Activated naive CD4-positive, alpha-beta T cell treated with anti-CD3 and anti-CD28 coated beads, Interleukin-2, amount 50 U/mL, for 72 hours (primary cell): ENCODE measurements around the gene STK17B. TPM values are rescaled to one million over a fixed set of nuclear protein-coding genes. Genes with fewer than 3 reads are reported as not detected.

ENCODE experiments used
- ATAC-seq, 2 donors: fragments of 150-1000 bp; cut with Tn5 transposase; 2 replicates each; pipeline ENCODE4 v1.10.0; 2021; ENCODE audit warnings: mild to moderate bottlenecking in 2 of 2, moderate library complexity in 2 of 2
- DNase-seq, 2 donors: peaks; one replicate each; pipeline ENCODE4 v3.0.0; 2021 to 2022; ENCODE audit warnings: low spot score in 2 of 2
- H3K27ac Mint-ChIP-seq, 2 donors: one replicate each; pipeline ENCODE4 v1.8.0; 2022; ENCODE audit warnings: mild to moderate bottlenecking in 2 of 2, mixed read lengths in 2 of 2
- H3K36me3 Mint-ChIP-seq, 2 donors: one replicate each; pipeline ENCODE4 v1.8.0; 2022; ENCODE audit warnings: mixed read lengths in 2 of 2
- H3K9me3 Mint-ChIP-seq, 2 donors: one replicate each; pipeline ENCODE4 v1.8.0; 2022; ENCODE audit warnings: mixed read lengths in 2 of 2
- total RNA-seq, 2 donors: library from RNA; stranded (reverse); gene quantifications; one replicate each; pipeline ENCODE4 v1.2.3, GENCODE V29; 2022

Gene STK17B
- total RNA-seq = 100 to 1,000 TPM; 164 to 240 TPM

DNA sequence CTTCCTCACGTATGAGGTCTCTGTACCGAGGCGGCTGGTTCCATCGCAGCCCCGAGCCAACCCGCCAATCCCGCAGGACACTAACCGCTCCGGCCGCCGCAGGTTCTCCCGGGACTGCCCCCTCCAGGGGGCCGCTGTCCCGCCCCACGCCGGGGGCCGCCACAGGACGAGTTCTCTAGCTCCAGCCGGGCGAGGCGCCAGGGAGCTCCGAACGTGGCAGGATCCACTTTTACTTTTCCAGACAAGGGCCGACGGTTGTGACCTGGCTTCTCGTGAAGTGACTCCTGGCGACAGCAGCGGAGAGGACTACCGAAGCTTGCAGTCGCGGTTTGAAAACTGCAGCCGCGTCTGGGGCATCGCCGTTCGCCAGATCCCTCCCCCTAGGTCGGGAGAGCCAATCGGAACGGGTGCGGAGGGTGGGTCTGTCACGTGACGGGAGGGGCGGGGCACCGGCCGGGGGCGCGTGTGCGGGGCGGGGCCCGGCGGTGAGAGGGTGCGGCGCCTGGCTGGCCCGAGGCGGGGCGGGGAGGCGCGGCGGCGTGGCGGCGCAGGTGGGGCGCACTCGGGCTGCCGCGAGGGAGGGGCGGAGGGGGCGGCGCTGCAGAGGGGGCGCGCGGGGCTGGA is at the start of gene STK17B:
TSS of gene STK17B (minus strand) at position 331 of the 624 bp plus-strand sequence. CDS start 8,195 bp downstream, outside the sequence.
- Mint-ChIP-seq H3K9me3 (no peaks in the 10 kb centered on the region), H3K36me3 (peaks cover 28 to 43% of the 10 kb centered on the region in 2 donors), H3K27ac (peak within 1 kb of the TSS; percentile 98)
- DNase-seq (peak; percentile 93 to 95), ATAC-seq (peak; percentile 67 to 79)

GRCh38 chr2:196220671-196221070 is 49.3 kb upstream of the STK17B start:
- no peak for DNase-seq
- Mint-ChIP-seq H3K36me3 (peaks cover 5 to 16% of the 10 kb centered on the region in 2 donors), H3K9me3 (peaks cover 3 to 12% of the 10 kb centered on the region in 2 donors), H3K27ac (peak overlapping the region; percentile 1 to 71)
- ATAC-seq = peak; percentile 55 to 72

DNA sequence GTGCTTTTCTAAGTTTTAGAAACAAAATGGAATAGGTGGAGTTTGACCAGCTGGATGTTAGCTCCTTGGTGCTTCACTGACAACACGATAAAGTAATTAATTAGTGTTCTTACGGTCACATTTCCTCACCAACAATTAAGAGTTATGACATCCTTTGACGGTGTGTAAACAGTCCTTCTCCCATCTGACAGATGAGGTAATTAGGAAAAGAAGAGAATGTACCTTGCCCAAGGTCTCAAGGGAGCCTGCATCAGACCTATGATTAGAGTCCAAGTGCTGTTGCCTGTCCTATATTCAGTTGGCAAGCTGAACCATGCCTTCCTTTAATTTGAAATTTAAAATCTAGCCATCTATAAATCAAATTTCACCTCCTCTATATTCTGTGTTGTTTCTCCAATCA is 48.3 kb upstream of the STK17B start:
- H3K9me3 Mint-ChIP-seq = peaks cover 3 to 12% of the 10 kb centered on the region in 2 donors
- DNase-seq = no peak
- peak overlapping the region in 1 of 2 donors; percentile 71 for H3K27ac Mint-ChIP-seq
- ATAC-seq = no peak
- H3K36me3 Mint-ChIP-seq = peaks cover 4 to 13% of the 10 kb centered on the region in 2 donors

DNA sequence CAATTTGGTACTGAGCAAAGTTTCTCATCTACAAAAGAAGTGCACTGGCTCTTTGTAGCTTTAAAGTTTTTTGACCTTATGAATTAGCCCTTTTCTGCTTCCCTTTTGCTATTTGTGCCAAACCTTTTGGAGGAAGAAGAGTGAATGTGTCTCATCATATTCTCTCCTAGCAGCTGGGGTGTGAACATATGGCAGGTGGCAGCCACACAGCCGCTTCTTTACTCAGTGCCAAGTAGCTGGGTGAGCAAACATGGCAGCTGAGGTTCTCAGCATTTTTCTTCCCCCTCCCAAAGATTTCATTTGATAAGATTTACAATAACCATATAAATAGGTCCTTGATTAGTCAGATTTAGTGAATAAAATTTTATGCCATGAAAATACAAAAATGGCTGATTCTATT is 46.7 kb upstream of the STK17B start:
- no peaks in the 10 kb centered on the region for H3K36me3 Mint-ChIP-seq
- H3K9me3 Mint-ChIP-seq = peaks cover 0 to 3% of the 10 kb centered on the region in 2 donors
- peak overlapping the region in 1 of 2 donors; percentile 59 for H3K27ac Mint-ChIP-seq
- DNase-seq (no peak), ATAC-seq (no peak)

- Mint-ChIP-seq H3K9me3 (peaks cover 2 to 7% of the 10 kb centered on the region in 2 donors), H3K27ac (peak overlapping the region in 1 of 2 donors; percentile 59), H3K36me3 (peaks cover 4 to 10% of the 10 kb centered on the region in 2 donors)
- ATAC-seq (no peak), DNase-seq (no peak)
These were observed 45.7 kb upstream of the STK17B start for GRCh38 chr2:196217116-196217515.

GRCh38 chr2:196215376-196215775 is 44.0 kb upstream of the STK17B start:
- Mint-ChIP-seq H3K36me3 (peaks cover 9 to 16% of the 10 kb centered on the region in 2 donors), H3K9me3 (peaks cover 0 to 7% of the 10 kb centered on the region in 2 donors)
- ATAC-seq = no peak

GRCh38 chr2:196214156-196214555 is 42.8 kb upstream of the STK17B start:
- Mint-ChIP-seq H3K9me3 (peaks cover 0 to 7% of the 10 kb centered on the region in 2 donors), H3K27ac (peak overlapping the region in 1 of 2 donors; percentile 95), H3K36me3 (peaks cover 9 to 21% of the 10 kb centered on the region in 2 donors)
- ATAC-seq = no peak
- no peak for DNase-seq

More at GRCh38 chr2:196215376-196215775, 44.0 kb upstream of the STK17B start:
- H3K27ac Mint-ChIP-seq = peak overlapping the region in 1 of 2 donors; percentile 59
- DNase-seq = no peak

- Mint-ChIP-seq H3K36me3 (peaks cover 9 to 21% of the 10 kb centered on the region in 2 donors), H3K27ac (peak overlapping the region in 1 of 2 donors; percentile 95), H3K9me3 (peaks cover 0 to 7% of the 10 kb centered on the region in 2 donors)
- no peak for ATAC-seq
- DNase-seq = no peak
These were observed 42.0 kb upstream of the STK17B start for GRCh38 chr2:196213252-196213980.

DNA sequence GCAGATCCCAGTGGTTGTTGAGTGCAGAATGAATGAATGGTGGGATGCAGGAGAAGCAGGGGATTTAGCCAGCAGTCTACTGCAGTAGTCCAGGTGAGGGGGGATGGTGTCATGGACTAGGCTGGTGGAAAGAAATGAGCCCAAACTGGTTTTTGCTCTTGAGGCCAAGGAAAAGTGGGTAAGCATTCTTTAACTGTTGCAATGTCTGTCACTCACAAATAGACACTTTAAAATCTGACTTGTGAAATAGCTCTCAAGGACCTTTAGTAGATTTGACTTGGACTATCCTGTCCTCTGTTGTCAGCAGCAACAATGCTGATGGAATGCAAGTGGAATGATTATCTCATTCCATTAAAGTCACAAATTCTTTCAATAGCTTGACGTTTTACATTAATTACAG is 37.5 kb upstream of the STK17B start:
- no peak for DNase-seq
- Mint-ChIP-seq H3K9me3 (peaks cover 0 to 7% of the 10 kb centered on the region in 2 donors), H3K27ac (no peak overlapping the region), H3K36me3 (peaks cover 9 to 21% of the 10 kb centered on the region in 2 donors)
- no peak for ATAC-seq

GRCh38 chr2:196206804-196207203 is 35.4 kb upstream of the STK17B start:
- Mint-ChIP-seq H3K9me3 (peaks cover 0 to 3% of the 10 kb centered on the region in 2 donors), H3K27ac (no peak overlapping the region), H3K36me3 (peaks cover 5 to 9% of the 10 kb centered on the region in 2 donors)
- DNase-seq = no peak
- ATAC-seq = no peak

- Mint-ChIP-seq H3K9me3 (peaks cover 0 to 3% of the 10 kb centered on the region in 2 donors), H3K27ac (no peak overlapping the region), H3K36me3 (peaks cover 4 to 5% of the 10 kb centered on the region in 2 donors)
- ATAC-seq (no peak), DNase-seq (no peak)
These were observed 34.6 kb upstream of the STK17B start for GRCh38 chr2:196205881-196206435.

DNA sequence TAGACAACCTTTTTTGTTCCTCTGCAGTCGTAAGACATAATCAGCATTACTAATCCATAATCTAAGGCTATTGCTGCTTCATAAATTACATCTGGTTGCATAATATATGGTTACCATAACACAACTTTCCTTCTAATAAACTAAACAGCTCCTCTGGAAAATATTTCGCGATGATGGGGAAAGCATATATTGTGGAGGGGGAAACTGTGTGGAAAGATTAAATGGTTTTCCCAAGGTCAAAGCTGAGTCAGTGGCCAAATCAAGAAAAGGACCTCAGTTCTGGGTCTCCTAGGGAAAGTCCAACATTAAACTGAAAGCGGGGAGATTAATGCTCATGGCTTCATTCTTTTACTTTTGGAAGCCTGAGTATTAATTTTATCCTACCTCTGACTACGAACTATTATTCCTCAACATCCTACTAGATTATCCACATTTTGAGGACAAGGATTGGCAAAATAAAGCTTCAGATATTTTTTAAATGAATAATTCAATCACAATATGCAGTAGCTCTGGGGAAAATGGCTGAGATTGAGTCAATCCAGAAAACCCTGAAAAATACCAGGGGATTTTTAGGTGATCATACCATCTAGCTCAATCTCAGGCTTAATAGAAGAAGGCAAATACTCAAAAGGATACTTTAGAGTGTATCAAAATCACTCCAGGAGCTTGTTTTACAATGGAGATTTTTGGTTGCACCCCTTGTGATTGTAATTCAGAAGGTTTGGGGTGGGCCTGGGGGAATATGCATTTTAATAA is 33.8 kb upstream of the STK17B start:
- ATAC-seq (peak; percentile 47 to 53), DNase-seq (no peak)
- H3K9me3 Mint-ChIP-seq = peaks cover 0 to 3% of the 10 kb centered on the region in 2 donors
- H3K36me3 Mint-ChIP-seq = peaks cover 4 to 5% of the 10 kb centered on the region in 2 donors
- H3K27ac Mint-ChIP-seq = peak overlapping the region in 1 of 2 donors; percentile 24

- no peak for DNase-seq
- Mint-ChIP-seq H3K27ac (peak overlapping the region; percentile 89 to 91), H3K9me3 (peaks cover 0 to 3% of the 10 kb centered on the region in 2 donors), H3K36me3 (peaks cover 3 to 4% of the 10 kb centered on the region in 2 donors)
- peak in 1 of 2 donors; percentile 20 for ATAC-seq
These were observed 30.0 kb upstream of the STK17B start for GRCh38 chr2:196201229-196202009.

DNA sequence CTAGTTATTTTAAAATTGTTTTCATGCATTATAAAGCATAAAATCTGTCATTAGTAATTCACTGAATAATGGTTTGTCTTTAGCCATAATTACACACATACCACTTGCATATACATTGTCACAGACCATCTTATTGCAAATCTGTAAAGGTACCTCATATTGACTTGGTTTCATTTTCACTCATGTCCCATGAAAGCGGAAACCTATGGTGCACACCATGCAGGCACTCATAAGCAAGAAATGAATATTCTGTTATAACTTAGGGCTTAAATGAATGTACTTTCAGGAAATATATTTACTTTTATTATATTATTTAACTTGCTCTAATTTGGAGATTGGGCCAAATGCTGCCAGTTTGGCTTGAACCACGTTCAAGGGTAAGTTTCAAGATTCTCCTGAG is 29.2 kb upstream of the STK17B start:
- H3K9me3 Mint-ChIP-seq = peaks cover 0 to 7% of the 10 kb centered on the region in 2 donors
- peak; percentile 95 to 97 for ATAC-seq
- DNase-seq = peak in 1 of 2 donors; percentile 41
- H3K36me3 Mint-ChIP-seq = peaks cover 4 to 9% of the 10 kb centered on the region in 2 donors
- H3K27ac Mint-ChIP-seq = peak overlapping the region; percentile 89 to 91

GRCh38 chr2:196195758-196196157 is 24.4 kb upstream of the STK17B start:
- no peak for DNase-seq
- H3K36me3 Mint-ChIP-seq = peaks cover 5 to 14% of the 10 kb centered on the region in 2 donors
- peak overlapping the region; percentile 55 to 75 for H3K27ac Mint-ChIP-seq
- H3K9me3 Mint-ChIP-seq = peaks cover 0 to 8% of the 10 kb centered on the region in 2 donors
- no peak for ATAC-seq
